KOPT-K1 (cell line): ENCODE measurements around the gene GH2.
"Not testable (repeated sequence)": the region's sequence is repeated elsewhere in the genome, so short reads cannot be mapped to it uniquely, and the experiment has no call there.

Source experiments
- H3K27ac ChIP-seq: fragments of 200-600 bp; sonication (generic); 2 replicates; pipeline ENCODE4 v1.5.1; 2016; ENCODE audit warnings: antibody characterized with exemption, mild to moderate bottlenecking, low read depth, low read length; ENCODE audit not compliant: poor library complexity, severe bottlenecking
- H3K36me3 ChIP-seq: fragments of 200-600 bp; sonication (generic); 2 replicates; pipeline ENCODE4 v1.5.1; 2017; ENCODE audit warnings: antibody characterized with exemption, mild to moderate bottlenecking, low read length, moderate library complexity; ENCODE audit not compliant: insufficient read depth
- H3K9me3 ChIP-seq: fragments of 200-600 bp; sonication (generic); 2 replicates; pipeline ENCODE4 v1.5.1; 2017; ENCODE audit warnings: antibody characterized with exemption, low read length, mild to moderate bottlenecking; ENCODE audit not compliant: insufficient read depth, poor library complexity, severe bottlenecking

GH2 gene

DNA sequence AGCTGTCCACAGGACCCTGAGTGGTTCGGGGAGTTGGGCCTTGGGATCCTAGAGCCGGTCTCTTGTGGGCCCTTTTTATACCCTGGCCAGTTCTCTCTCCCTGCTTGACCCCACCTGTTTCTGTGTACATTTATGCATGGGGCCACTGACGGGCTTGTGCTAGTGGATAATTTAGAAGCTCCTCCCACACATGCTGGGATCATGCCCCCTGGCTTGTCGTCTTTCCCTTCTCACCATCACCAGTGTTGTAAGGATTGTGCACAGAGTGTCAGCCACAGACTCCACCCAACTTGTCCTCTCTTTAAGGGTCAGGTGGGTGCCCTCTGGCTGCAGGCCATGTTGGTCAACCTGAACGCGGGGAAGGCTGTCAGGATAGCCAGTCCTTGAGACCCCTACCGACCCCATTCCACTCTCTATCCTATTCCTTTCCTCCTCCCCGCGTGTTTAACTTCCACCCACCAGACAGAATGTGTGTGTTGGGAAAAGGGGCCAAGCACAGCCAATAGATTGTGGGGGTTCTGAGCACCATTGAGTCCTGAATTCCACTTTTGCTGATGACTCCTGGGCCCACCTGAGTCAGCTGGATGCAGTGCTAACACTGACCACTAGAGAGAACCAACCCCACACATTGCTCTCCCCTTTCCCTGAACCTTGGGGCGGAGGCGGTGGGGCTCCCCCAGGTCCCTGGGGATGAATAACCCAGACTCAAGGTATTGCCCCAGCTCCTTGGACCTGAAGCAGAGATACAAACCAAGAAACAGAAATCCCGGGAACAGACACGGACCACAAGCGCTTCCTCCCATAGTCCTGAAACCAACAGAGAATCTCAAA lies 15.0 kb upstream of the GH2 start, which contains the start of gene CSH1:
CSH1 (minus strand) TSS at position 51 of the 831 bp plus-strand sequence. CDS start 63 bp downstream, outside the sequence.
- H3K9me3 ChIP-seq, H3K27ac ChIP-seq, H3K36me3 ChIP-seq: not testable (repeated sequence)

DNA sequence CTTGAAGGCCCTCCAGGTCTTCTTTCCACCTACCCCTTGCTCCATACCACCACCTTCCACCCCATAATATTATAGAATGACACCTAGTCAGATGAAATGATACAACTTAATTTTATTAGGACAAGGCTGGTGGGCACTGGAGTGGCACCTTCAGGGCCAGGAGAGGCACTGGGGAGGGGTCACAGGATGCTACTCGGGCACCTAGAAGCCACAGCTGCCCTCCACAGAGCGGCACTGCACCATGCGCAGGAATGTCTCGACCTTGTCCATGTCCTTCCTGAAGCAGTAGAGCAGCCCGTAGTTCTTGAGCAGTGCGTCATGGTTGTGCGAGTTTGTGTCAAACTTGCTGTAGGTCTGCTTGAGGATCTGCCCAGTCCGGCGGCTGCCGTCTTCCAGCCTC lies 13.1 kb upstream of the GH2 start:
- H3K27ac ChIP-seq, H3K9me3 ChIP-seq: not testable (repeated sequence)

DNA sequence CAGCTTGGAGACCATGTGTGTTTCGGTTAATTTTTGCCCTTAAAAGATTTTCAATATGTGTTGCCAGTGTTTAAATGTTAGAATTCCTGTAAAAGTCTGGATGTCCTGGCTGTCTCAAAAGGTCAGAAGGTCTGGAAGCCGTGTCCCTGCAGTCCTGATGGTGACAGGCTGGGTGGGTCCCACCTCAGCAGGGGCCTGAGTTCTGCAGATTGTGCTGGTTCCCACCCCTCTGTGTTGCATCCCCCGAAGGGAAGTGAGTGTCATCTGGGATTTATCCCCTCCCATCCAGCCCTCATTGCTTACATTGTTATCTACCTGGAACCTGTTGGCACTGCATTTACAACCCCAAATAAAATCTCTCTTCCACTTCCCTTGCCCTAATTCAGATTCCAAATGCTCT lies 12.3 kb upstream of the GH2 start:
- H3K9me3 ChIP-seq, H3K27ac ChIP-seq, H3K36me3 ChIP-seq: not testable (repeated sequence)

More for the DNA sequence above, 13.1 kb upstream of the GH2 start:
- H3K36me3 ChIP-seq = not testable (repeated sequence)

DNA sequence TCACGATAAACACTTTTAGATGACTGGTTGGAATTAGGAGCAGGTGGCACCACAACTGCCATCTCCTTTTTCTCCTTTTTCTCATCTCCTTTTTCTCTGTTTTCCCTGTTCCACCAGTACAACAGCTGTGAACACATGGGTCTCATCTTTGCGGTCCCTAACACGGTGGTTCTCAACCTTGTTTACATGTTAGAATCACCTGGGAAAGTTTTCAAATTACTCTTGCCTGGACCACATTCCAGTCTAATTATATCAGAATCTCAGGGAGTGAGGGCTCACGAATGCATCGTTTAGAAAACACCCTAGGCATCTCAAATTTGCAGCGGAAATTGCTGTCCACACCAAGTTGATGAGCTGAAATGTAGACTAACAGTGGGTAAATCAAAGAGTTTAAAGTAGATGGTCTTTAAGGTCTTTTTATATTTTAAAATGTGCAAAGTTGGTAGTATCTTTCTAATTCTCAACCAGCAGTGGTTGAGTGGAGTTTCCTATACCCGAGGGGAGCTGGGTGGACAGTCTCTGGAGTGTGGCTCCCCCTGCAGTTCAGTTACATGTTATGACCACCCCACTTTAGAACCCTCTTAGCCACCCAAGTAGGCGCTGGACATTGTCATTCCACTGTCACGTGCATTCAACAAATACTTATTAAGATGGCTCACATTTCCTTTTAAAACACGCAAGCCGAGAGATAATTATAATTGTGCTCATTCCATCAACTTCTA lies 10.7 kb upstream of the GH2 start:
- H3K36me3 ChIP-seq = not testable (repeated sequence)

DNA sequence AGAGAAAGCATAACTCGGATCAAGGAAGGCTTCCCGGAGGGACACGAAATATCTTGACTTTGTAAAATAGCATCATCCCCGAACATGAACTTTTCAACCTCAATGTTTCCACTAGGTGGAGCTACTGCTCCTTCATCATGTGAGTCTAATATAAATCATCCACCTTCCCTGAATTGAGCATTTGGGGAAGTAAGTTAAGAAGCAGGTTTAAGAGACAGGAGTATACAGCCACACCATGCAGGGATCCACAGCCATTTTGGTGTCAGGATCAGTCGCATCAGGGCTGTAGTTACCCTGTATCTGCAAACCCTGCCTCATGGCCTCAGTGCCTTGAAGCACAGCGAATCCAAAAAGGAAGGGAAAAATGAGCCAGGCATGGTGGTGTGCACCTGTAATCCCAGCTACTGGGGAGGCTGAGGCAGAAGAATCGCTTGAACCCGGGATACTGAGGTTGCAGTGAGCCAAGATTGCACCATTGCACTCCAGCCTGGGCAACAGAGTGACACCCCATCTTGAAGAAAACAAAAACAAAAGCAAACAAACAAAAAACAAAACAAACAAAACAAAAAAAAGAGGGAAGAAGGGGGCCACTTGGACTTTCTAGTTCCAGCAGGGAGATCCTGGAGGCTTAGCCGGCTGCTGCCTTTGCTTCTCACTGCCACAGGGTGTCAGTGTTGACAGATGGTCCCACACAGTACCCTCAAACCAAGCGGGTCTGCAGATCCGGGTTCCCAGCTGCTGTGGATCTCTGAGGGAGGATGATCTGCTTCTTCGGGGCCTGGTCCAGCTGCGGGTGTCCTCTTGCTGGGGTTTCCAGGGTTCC lies 7.5 kb upstream of the GH2 start:
- H3K9me3 ChIP-seq, H3K36me3 ChIP-seq, H3K27ac ChIP-seq: not testable (repeated sequence)

More for the DNA sequence above, 10.7 kb upstream of the GH2 start:
- H3K27ac ChIP-seq, H3K9me3 ChIP-seq: not testable (repeated sequence)

DNA sequence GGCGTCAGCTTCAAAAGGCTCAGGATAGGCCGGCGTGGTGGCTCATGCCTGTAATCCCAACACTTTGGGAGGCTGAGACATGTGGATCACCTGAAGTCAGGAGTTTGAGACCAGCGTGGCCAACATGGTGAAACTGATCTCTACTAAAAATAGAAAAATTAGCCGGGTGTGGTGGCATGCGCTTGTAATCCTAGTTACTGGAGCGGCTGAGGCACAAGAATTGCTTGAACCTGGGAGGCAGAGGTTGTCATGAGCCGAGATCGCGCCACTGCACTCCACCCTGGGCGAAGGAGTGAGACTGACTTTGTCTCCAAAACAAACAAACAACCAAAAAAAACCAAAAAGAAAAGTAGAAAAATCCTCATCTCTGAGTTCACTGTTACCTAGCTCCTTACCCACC lies 3.4 kb upstream of the GH2 start:
- not testable (repeated sequence) for H3K36me3 ChIP-seq, H3K27ac ChIP-seq

DNA sequence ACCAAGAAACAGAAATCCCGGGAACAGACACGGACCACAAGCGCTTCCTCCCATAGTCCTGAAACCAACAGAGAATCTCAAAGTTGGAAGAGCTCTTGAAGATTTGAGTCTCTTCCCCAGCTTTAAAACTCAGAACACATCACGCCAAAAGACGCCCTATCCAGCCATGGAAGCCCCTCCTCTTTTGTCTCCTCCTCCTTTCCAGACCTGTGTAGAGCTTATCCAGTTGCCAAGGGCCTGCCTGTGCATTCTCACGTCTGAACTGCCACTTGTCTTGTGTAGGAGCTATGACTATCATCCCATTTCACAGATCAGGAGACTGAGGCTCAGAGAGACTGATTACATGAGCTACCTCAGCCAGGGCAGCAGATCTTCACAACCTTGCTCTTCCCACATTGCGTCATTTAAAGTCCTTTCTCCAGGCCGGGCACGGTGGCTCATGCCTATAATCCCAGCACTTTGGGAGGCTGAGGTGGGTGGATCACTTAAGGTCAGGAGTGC lies 932 bp upstream of the GH2 start:
- not testable (repeated sequence) for H3K36me3 ChIP-seq, H3K9me3 ChIP-seq, H3K27ac ChIP-seq

More for the DNA sequence above, 3.4 kb upstream of the GH2 start:
- not testable (repeated sequence) for H3K9me3 ChIP-seq

DNA sequence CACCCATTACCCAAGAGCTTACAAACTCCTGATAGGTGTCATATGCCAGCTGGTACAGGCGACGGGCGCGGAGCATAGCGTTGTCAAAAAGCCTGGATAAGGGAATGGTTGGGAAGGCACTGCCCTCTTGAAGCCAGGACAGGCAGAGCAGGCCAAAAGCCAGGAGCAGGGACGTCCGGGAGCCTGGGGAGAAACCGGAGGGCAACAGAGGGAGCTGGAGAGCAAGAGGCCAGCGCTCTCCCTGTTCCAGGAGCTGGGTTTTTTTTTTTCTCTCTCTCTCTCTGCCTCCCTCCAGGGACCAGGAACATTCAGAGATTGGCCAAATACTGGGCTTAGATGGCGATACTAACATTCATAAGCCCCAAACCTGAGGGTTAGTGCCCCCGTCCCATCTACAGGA lies 407 bp downstream of the GH2 start:
- H3K27ac ChIP-seq, H3K36me3 ChIP-seq, H3K9me3 ChIP-seq: not testable (repeated sequence)

DNA sequence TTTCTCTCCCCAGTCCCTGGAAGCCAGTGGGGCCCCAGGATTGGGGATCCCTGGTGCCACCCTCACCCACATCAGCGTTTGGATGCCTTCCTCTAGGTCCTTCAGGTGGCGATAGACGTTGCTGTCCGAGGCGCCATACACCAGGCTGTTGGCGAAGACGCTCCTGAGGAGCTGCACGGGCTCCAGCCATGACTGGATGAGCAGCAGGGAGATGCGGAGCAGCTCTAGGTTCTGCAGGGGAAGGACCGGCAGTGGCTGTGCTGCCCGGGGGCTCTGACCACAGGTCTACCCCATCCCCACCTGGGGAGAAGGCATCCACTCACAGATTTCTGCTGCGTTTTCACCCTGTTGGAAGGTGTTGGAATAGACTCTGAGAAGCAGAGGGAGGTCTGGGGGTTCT lies 1.0 kb downstream of the GH2 start:
- no peak overlapping the region for H3K27ac ChIP-seq
- H3K9me3 ChIP-seq = no peaks in the 10 kb centered on the region

DNA sequence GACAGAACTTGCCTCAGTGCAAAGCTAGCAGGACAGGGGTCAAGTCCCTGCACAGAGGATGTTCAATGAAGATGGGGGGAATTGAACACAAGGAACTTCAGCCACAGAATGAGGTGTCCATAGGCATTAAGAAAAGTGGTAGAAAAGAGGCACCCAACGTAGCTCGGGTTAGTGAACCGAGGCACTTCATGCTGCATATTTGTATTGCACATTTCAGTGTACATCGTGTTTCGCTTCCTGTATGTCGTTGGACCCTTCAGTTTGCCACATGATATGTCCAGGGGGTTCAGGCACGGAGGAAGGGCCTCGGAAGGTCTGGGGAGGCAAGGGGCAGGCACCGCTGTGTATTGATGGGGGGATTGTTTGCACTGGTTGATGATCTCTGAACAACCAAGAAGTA lies 3.3 kb downstream of the GH2 start:
- H3K36me3 ChIP-seq, H3K9me3 ChIP-seq, H3K27ac ChIP-seq: not testable (repeated sequence)

More for the DNA sequence above, 1.0 kb downstream of the GH2 start:
- H3K36me3 ChIP-seq = no peaks in the 10 kb centered on the region

DNA sequence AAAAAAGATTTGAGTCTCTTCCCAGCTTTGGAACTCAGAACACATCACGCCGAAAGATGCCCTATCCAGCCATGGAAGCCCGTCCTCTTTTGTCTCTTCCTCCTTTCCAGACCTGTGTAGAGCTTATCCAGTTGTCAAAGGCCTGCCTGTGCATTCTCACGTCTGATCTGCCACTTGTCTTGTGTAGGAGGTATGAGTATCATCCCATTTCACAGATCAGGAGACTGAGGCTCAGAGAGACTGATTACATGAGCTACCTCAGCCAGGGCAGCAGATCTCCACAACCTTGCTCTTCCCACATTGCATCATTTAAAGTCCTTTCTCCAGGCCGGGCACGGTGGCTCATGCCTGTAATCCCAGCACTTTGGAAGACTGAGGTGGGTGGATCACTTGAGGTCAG lies 7.1 kb downstream of the GH2 start:
- not testable (repeated sequence) for H3K36me3 ChIP-seq, H3K9me3 ChIP-seq, H3K27ac ChIP-seq

DNA sequence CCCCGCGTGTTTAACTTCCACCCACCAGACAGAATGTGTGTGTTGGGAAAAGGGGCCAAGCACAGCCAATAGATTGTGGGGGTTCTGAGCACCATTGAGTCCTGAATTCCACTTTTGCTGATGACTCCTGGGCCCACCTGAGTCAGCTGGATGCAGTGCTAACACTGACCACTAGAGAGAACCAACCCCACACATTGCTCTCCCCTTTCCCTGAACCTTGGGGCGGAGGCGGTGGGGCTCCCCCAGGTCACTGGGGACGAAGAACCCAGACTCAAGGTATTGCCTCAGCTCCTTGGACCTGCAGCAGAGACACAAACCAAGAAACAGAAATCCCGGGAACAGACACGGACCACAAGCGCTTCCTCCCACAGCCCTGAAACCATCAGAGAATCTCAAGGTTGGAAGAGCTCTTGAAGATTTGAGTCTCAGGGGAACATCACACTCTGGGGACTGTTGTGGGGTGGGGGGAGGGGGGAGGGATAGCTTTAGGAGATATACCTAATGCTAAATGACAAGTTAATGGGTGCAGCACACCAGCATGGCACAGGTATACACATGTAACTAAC lies 7.6 kb downstream of the GH2 start:
- H3K27ac ChIP-seq, H3K36me3 ChIP-seq, H3K9me3 ChIP-seq: not testable (repeated sequence)

DNA sequence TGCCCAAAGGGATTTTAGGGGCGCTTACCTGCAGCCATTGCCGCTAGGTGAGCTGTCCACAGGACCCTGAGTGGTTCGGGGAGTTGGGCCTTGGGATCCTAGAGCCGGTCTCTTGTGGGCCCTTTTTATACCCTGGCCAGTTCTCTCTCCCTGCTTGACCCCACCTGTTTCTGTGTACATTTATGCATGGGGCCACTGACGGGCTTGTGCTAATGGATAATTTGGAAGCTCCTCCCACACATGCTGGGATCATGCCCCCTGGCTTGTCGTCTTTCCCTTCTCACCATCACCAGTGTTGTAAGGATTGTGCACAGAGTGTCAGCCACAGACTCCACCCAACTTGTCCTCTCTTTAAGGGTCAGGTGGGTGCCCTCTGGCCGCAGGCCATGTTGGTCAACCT lies 8.2 kb downstream of the GH2 start, which contains the start of gene CSH2:
CSH2 (minus strand) TSS at position 101 of the 400 bp plus-strand sequence; CDS start at position 38, 63 bp downstream.
- not testable (repeated sequence) for H3K36me3 ChIP-seq, H3K9me3 ChIP-seq

DNA sequence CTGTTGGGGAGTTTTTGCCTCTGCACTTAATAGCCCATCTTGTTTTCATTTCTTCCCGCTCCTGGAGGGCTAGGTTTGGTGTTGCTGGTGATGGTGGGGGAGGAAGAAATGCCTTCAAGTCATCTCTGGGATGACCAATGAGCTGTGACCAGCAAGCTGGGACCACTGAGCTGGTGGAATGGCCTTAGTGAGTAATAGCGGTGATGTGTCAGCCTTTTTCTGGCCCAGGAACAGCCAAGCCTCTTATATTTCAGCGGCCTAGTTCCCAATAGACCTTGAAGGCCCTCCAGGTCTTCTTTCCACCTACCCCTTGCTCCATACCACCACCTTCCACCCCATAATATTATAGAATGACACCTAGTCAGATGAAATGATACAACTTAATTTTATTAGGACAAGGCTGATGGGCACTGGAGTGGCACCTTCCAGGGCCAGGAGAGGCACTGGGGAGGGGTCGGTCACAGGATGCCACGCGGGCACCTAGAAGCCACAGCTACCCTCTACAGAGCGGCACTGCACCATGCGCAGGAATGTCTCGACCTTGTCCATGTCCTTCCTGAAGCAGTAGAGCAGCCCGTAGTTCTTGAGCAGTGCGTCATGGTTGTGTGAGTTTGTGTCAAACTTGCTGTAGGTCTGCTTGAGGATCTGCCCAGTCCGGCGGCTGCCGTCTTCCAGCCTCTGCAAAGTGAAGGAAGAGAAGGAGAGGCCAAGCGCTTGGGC lies 9.9 kb downstream of the GH2 start:
- H3K9me3 ChIP-seq, H3K36me3 ChIP-seq, H3K27ac ChIP-seq: not testable (repeated sequence)

More for the DNA sequence above, 8.2 kb downstream of the GH2 start, which contains the start of gene CSH2:
- not testable (repeated sequence) for H3K27ac ChIP-seq
